Stimulated activated CD8-positive, alpha-beta memory T cell treated with anti-CD3 and anti-CD28 coated beads, Interleukin-4, amount 100 ng/mL, for 4 hours (primary cell): ENCODE measurements around the gene MPEG1.
A peak's percentile ranks its signal among the peaks of the same experiment; 100 is the strongest.

Source experiments
- DNase-seq, 2 donors: peaks; one replicate each; pipeline ENCODE4 v3.0.0-alpha.2; 2020; ENCODE audit warnings: low read depth in 2 of 2, low spot score in 1 of 2

Gene MPEG1

GRCh38 chr11:59218319-59218718 lies 5.6 kb upstream of the MPEG1 start:
- no peak for DNase-seq

- DNase-seq = no peak
Observed at GRCh38 chr11:59216641-59217564, 4.2 kb upstream of the MPEG1 start.

- no peak for DNase-seq
Observed at GRCh38 chr11:59214141-59214893, 1.6 kb upstream of the MPEG1 start.

GRCh38 chr11:59212222-59212621 lies 505 bp downstream of the MPEG1 start:
- no peak for DNase-seq

- no peak for DNase-seq
Observed at GRCh38 chr11:59208956-59209355, 3.8 kb downstream of the MPEG1 start.

- DNase-seq = peak in 1 of 2 donors; percentile 14
Observed at GRCh38 chr11:59207988-59208451, 4.7 kb downstream of the MPEG1 start.

GRCh38 chr11:59206635-59207034 lies 6.1 kb downstream of the MPEG1 start:
- no peak for DNase-seq

GRCh38 chr11:59205648-59206047 lies 7.1 kb downstream of the MPEG1 start:
- DNase-seq = no peak

GRCh38 chr11:59204746-59205145 lies 8.0 kb downstream of the MPEG1 start:
- DNase-seq = no peak

GRCh38 chr11:59201353-59201752 lies 11.4 kb downstream of the MPEG1 start:
- DNase-seq = no peak

- DNase-seq = no peak
Observed at GRCh38 chr11:59200423-59200746, 12.3 kb downstream of the MPEG1 start.

GRCh38 chr11:59199546-59200422 lies 12.9 kb downstream of the MPEG1 start:
- DNase-seq = no peak

- no peak for DNase-seq
Observed at GRCh38 chr11:59198726-59199125, 14.0 kb downstream of the MPEG1 start.

- DNase-seq = no peak
Observed at GRCh38 chr11:59197991-59198390, 14.7 kb downstream of the MPEG1 start.

GRCh38 chr11:59196777-59197176 lies 15.9 kb downstream of the MPEG1 start:
- no peak for DNase-seq

GRCh38 chr11:59195586-59195985 lies 17.1 kb downstream of the MPEG1 start:
- no peak for DNase-seq

- no peak for DNase-seq
Observed at GRCh38 chr11:59193587-59194130, 19.1 kb downstream of the MPEG1 start.

- no peak for DNase-seq
Observed at GRCh38 chr11:59192446-59193020, 20.2 kb downstream of the MPEG1 start.

- DNase-seq = no peak
Observed at GRCh38 chr11:59191890-59192289, 20.8 kb downstream of the MPEG1 start.

GRCh38 chr11:59191095-59191494 lies 21.6 kb downstream of the MPEG1 start:
- DNase-seq = no peak

GRCh38 chr11:59189986-59190385 lies 22.7 kb downstream of the MPEG1 start:
- no peak for DNase-seq
